ENCODE results near the gene MACROD2.

The MACROD2 gene

DNA sequence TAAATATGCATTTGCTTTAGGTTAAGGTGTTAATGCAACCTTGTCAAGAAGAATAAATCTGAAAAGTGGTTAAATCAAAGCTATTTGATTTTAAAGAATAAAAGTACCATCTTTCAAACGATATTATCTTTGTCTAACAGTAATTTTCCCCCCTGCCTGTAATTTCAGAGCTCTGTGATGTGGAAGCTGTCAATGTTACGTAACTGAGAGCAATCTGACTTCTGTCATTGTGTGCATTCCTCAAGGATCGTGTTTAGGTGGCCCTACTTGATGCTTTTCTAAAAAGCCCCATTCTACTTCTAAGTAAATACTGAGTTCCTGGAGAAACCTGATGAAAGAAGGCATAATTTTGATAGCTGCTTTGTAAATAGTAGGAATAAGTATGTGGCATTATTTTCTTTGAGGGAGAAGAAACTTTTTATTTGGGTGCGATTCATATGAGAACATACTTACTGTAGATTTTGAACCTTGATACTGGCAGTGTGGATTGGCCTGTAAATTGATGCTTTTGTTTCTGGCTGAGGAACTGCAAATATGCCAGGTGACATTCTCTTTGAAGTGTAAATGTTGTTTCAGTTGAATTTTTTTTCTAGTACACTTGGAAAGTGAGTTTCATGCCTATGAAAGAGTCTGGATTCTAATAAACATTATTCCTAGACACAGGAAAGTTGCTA, 871.7 kb downstream of the MACROD2 start:
- DNase-seq (ENCODE audit: low spot score): no peak

DNA sequence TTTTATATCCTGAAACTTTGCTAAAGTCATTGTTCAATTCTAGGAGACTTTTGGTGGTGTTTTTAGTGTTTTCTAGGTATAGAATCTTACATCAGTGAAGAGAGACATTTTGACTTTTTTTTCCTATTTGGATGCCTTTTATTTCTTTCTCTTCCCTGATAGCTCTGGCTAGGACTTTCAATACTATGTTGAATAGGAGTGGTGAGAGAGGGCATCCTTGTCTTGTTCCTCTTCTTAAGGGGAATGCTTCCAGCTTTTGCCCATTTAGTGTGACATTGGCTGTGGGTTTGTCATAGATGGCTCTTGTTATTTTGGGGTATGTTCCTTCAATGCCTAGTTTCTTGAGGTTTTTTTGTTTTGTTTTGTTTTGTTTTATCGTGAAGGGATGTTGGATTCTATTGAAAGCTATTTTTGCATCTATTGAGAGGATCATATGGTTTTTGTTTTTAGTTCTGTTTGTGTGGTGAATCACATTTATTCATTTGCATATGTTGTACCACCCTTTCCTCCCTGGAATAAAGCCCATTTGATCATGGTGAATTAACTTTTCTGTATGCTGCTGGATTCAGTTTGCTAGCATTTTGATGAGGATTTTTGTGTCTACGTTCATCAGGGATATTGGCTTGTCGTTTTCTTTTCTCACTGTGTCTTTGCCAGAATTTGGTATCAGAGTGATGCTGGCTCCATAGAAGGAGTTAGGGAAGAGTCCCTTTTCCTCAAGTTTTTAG, 882.1 kb downstream of the MACROD2 start:
- no peak for DNase-seq (ENCODE audit: low spot score)

DNA sequence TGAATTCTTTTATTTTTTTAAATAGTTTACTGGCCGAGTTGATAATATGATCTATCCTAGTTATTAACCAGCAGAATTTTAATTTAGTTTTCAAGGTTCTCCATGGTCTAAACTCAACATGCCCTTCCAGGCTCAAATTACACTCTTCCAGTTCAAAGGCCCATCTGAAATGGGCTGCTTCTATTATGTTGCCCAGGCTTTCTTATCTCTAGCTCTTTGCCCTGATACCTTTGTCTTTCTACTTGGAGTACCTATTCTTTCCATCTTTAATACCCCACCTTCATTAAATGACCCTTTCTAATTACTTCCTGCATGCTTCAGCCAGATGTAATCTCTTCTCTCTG, 883.3 kb downstream of the MACROD2 start:
- DNase-seq (ENCODE audit: low spot score): no peak

DNA sequence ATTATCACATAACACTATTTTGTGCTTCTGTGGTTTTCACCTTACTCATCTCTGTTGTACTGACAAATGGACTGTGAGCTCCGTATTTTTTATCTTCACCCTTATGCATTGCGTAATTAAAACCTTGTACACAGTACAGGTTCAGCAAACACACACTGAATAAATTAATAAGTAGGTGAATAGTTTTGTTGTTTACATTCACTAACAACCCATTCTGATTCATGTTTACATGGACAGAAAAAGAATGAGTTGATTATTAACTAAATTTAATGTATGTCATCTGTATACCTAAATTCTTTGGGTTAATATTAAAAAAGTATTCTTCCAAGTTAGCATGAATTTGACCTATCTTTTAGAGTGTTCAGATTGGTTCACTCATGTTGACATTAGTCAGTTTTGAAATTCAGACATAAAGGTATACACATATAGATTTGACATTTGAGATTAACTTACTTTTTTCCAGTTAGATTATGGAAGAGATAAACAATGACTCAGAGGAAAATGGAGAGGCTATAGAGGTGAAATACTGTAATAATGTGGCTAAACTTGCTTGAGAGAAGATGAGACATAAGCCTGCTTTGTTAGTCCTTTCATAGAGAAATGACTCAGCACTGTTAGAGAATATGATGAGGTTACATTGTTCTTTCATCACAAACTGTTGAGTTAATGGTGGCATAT, 883.8 kb downstream of the MACROD2 start:
- no peak for DNase-seq (ENCODE audit: low spot score)

DNA sequence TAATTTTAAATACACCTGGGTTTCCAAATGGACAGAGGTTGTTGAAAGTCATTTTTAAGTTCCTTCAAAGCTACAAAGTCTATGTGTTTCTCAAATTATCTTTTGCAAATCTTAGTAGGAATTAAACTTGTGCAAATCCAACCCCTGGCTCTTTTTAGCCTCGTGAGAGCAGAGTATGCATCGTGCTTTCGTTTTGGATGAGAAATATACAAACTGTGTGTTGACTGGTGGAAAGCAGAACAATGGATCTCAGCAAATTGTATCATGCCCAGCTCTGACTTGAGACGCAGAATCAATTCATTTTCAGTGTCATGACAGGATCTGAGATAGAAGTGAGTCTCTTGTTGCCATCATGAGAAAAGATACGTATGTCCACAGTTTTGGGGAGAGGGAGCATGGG, 884.5 kb downstream of the MACROD2 start:
- no peak for DNase-seq (ENCODE audit: low spot score)

DNA sequence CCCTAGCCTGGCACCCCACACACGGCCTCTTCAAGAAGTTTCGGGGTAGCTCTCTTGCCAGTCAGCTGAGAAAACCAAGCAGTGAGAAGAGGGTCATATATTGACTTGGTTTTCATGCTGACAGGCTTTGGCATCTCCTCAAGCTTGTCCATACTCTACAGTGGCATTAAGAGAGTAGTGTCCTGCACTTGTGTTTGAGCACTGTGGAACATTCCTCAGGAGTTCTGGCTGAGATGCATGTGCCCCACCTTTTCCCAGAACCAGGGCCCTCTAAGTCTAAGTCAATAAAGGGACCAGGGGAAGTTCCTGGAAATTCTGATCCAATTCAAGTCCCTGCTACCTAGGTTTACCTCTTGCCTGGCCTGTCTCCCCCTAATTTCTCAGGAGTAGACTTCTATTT, 886.2 kb downstream of the MACROD2 start:
- DNase-seq (ENCODE audit: low spot score): no peak

DNA sequence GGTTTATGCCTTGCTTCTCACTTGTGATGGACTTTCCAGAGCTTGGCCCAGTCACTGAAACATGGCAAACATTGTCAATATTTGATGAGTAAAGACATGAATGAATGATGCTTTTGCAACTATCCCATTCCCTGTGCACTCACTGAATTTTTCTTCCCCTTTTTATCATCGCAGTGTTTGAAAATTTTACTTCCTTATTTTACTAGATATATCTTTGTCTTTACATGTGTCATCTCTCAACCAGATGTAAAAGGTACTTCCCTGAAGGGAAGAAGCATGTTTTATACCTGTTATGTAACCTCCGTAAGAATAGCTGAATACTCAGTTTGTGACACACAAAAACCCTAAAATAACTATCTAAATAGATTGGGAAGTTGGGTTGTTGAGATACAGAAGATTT, 886.8 kb downstream of the MACROD2 start:
- no peak for DNase-seq (ENCODE audit: low spot score)

DNA sequence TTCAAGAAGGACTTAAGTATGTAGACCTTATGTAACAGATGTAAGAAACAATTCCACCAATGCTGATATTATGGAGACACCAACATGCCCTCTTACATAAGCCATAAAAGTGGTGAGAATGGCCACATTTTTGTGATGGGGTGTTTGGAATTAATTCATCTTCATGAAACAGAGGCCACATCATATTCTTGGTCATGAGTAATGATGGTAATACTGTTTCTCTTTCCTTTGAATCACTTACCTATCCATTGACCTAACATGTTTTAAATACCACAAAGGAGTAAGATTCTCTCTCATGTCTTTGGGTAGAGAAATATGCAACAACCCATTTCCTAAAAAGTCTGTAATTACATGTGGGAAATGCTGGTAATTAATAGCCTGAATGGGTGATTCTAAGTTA, 887.5 kb downstream of the MACROD2 start:
- no peak for DNase-seq (ENCODE audit: low spot score)

DNA sequence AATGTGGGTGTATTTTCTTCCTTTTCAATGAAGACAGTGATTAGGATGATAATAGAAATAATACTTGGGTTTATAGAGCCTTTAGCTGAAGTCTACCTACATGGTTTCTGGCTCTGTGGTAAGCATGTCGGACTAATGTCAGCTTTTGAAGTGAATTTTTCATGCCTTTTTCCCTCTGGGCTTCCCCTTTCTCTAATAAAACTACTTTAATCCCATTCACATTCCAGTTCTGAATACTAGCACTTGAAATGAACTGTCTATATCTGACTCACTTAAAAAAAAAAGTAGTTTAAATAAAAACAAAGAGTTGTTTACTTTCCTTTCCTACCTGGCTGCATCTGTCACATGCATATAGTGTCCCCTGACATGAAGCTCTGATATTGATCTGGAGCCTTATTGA, 888.0 kb downstream of the MACROD2 start:
- DNase-seq (ENCODE audit: low spot score): no peak

DNA sequence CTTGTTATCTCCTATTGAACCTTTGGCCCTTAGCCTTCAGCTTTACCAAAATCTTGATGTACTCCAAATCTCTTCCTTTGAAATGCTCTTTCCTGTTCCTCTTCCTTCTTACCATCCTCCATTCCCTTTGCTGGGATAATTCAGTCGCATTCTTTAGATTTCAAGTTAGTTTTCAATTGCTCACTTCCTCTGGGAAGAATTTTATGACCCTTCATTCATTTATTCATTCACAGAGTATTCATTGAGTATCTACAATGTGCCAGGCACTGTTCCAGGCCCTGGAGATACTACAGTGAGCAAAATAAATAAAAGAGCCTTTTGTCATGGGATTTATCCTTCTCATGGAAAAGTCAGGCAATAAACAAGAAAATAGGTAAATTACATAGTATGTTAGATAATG, 890.3 kb downstream of the MACROD2 start:
- DNase-seq (ENCODE audit: low spot score): no peak

DNA sequence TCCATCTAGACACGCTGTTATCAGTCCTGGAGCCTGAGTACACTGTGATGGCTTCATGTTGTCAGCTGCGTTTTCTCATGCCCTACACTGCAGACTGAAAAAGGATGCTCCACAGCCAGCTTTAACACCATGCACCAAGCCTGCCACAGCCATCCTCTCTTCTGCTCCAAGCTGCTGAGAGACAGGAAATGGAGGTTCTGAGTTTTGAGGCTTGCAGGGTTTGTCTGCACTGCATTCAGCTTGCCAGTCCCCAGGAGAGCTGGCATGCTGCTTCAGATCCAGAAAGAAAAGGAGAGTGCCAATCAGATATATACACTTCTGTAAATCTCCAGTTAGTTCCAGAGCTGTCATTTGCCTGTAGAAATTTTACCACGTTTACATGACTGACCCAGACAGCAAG, 892.8 kb downstream of the MACROD2 start:
- no peak for DNase-seq (ENCODE audit: low spot score)

DNA sequence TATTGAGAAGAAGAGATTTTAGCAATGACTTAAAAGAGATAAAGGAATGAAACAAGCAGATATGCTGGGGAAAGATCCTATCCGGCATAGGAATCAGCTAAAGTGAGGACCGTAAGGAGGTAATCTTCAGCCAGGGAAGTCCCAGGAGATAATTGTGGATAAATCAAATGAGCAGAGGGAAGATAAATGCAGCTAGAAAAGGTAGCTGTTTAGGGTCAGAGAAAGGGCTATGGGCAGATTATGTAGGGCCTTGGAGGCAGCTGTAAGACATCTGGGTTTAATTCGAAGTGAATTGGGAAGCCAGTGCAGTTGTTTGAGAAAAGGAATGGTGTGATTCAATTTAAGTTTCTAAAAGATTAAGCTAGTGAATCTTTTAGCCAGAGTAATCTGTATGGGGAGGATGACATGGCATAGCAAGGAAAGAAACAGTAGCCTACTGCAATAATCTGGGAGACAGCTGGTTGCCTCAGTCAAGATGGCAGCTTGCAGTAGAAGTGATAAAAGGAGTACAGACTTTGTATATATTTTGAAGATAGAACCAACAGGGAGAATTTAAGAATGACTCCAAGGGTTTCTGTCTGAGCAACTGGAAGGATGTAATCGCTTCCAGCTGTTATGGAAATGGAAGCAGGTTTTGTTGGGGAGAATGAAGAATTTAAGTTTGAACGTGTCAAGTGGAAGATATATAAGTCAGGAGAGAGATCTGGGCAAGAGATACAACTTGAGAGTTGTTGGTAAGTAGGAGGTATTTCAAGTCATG, 894.4 kb downstream of the MACROD2 start:
- DNase-seq (ENCODE audit: low spot score): no peak

DNA sequence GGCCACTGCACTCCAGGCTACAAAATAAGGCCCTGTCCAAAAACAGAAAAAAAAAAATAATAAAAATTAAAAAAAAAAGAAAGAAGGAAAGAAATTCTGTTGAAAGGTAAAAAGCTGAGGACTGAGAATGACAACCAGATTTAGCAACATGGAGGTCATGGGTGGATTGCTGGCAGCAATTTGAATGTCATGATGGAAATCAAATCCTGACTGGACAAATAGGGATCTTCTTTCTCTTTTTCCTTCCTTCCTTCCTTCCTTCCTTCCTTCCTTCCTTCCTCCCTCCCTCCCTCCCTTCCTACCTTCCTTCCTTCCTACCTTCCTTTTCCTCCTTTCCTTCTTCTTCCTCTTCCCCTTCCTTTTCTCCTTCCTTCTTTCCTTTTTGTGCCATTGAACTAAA, 895.4 kb downstream of the MACROD2 start:
- DNase-seq (ENCODE audit: low spot score): no peak

DNA sequence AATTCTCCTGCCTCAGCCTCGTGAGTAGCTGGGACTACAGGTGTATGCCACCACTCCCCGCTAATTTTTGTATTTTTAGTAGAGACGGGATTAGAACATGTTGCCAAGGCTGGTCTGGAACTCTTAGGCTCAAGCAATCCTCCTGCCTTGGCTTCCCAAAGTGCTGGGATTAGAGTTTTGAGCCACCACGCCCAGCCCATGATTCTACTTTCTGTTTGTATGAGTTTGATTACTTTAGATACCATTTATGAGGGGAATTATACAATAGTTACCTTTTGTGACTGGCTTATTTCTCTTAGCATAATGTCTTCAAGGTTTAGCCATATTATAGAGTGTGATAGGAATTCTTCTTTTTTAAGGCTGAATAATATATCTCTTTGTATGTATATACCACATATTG, 897.5 kb downstream of the MACROD2 start:
- DNase-seq (ENCODE audit: low spot score): no peak

DNA sequence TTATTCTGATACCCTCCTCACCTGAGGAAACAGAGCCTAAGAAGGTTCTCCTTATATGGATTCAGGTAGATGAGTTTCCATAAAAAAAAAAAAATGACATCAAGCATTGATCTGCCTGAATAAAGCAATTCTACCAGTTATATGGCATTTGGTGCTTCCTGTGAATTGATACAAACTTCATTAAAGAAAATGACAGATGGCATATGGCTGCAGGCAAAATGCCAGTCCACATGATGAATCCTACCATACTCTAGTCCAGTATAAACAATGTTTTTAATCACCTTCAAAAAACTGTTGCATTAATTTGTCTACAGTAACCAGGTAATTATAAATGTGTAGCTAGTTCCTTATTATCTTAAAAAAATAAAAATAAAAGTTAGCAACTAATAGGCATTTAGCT, 901.3 kb downstream of the MACROD2 start:
- no peak for DNase-seq (ENCODE audit: low spot score)

DNA sequence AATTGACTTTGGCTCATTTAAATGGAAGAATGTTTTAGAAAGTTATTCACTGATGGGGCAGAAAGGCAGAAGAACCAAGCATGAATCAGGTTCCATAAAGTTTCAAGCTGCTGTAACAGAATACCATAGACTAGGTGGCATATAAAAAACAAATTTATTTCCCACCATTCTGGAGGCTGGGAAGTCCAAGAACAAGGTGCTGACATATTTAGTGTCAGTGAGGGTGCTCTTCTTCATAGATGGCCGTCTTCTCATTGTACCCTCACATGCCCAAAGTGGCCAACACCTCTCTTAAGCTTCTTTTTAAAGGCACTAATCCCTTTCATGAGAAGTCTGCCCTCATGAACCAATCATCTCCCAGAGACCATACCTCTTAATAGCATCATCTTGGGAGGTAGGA, 902.3 kb downstream of the MACROD2 start:
- no peak for DNase-seq (ENCODE audit: low spot score)

DNA sequence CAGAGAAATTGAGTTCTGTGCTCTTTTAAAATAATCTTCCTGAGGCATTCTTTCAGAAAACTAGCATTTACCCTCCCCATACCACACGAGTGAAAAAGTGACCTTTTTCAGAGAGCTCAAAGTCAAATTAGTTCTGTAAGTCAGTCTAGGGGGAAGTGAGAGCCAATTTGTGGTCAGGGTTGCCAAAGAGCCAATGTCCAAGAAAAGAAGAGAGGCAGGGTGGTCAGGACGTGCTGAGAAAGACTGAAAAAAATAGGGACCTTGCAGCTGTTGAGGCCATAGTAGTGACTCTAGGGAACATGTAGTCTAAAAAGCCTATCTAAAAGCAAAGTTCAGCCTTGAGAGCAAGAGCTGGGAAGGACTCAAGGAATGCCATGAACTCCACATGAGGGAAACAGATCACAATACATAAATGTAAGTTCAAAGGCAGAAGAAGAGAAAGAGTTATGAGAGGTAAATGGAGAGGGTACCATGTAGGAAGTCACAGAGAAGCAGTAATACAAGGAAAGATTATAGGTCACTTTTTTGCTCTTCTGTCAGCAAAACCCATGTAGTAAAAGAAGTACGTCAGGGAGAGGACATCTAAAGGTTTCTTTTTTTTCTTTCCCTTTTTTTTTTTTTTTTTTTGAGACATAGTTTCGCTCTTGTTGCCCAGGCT, 907.2 kb downstream of the MACROD2 start:
- DNase-seq (ENCODE audit: low spot score): no peak

DNA sequence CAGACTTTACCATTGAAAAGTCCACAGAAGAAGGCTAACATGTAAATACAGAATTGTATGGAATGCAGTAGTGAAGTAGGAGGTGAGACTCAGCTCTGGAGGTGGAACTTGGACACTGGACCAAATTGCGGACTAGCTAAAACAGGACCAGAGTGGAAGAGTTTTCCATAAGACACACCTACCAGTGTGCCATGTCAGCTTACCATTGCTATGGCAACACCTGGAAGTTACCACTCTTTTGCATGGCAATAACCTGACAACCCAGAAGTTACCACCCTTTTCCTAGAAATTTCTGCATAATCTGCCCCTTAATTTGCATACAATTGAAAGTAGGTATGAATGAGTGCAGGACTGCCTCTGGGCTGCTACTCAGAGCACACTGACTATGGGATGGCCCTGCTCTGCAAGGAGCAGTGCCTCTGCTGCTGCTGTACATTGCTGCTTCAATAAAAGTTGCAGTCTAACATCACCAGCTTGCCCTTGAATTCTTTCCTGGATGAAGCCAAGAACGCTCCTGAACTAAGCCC, 911.7 kb downstream of the MACROD2 start:
- DNase-seq (ENCODE audit: low spot score): no peak

DNA sequence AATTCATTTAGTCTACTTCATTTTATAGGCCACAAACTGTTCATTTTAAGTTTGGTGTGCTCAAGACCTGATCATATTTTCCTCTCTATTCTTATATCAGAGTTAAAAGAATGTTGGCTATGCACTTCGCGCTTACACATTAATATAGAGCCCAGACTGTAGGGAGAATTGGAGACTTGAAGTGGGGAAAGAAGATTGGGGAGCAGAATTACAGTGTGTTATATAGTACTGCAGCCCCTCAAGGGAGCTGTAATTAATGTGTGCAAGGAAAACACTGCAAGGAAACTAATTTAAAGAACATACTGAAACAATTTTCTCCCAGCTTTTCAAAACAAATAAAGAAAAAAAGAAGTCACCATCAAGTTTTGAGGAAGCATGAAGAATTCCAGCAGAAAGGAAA, 914.8 kb downstream of the MACROD2 start:
- DNase-seq (ENCODE audit: low spot score): no peak

DNA sequence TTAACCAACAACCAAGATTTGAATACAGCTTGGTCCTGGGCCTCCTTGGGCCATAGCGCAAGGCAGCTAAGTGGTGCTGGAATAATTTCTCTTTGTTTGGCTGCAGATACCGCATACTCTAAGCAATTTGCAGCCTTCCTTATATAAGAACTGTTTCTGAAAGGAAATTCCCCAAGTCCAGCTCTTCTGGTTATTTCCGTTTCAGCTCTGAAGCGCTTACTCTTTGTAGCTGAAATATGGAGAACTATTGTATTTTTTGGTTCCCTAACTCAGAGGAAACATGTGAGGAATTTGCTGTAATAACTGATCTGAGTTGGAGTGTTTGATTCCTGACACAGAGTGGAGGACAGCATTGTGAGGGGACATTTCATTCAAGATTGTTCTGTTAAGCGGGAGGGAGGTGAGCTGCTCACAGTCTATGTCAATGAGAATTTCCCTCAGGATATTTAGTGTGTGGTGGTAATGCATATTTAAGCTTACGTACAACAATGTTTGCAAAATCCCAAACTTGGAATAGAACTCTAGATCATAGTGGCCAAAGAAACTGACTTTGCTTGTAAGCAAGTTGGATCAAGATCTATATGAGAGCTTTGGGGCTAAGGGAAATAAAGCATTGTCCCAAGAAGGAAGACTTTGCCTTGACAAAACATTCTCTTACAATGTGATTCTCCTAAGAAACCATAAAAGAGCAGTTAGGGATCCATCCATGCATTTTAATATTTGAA, 918.7 kb downstream of the MACROD2 start:
- DNase-seq (ENCODE audit: low spot score): no peak

DNA sequence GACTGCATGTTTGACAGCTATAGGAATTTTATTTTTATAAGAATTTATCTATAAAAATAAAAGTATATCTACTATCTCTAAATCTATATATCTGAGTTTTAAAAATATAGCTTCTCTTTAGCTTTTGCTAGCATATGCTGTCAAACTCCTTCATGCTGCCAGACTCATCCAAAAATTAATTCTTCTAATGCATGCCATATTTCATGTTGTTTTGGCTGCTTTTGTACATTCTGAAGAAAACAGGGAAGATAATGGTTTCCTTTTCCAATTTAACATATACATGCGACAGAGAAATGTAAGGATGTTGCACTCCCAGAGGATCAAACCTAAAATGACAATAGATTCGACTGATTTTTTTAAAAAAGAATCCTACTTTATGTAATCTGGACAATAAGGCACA, 919.3 kb downstream of the MACROD2 start:
- no peak for DNase-seq (ENCODE audit: low spot score)
